Fibroblast of skin of left quadriceps (primary cell): ENCODE results near the gene INF2.
"Not testable (repeated sequence)": the region's sequence is repeated elsewhere in the genome, so short reads cannot be mapped to it uniquely, and the experiment has no call there.

Experiments
- DNase-seq, 2 experiments: peaks; one replicate each; pipeline ENCODE4 v3.0.0-alpha.2; 2013; ENCODE audit warnings: low read depth in 2 of 2

Gene INF2

GRCh38 chr14:104689109-104689880 is at the start of gene INF2:
TSS of gene INF2 (plus strand) at chr14:104689618. CDS start at chr14:104701366, 11,748 bp downstream.
- DNase-seq, result no peak

DNA sequence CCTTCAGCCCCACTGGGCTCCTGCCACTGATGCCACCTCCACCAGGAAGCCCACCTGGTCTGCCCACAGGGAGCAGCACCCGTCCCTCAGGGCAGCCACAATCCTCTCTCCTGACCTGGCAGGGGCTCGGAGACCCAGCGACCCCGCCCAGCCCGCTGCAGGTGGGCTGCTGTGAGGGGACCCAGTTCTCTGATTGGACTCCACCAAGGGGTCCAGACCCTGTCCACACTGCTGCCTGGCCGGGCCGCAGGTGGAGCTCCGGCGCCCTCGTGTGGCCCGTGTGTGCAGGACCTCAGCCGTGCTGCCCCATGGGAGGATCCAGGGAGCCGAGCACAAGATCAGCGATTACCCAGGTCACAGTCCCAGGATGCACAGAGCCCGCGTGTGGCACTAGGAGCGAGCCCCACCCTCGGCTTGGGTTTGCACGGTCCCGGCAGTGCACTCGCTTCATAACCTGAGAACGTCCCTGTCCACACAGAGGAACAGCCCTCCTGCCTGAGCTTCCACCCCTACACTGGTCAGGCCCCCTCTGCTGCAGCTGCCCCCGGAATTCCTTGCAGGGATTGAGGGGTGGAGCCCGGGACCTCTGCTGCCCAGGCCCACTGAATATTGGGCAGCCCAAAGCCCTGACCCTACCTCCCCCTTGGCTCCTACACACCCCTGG is 49.4 kb upstream of the INF2 start:
- peak in 1 of 2 experiments; percentile 13 for DNase-seq

- DNase-seq, result no peak
Measured at GRCh38 chr14:104640681-104641080, 48.7 kb upstream of the INF2 start.

GRCh38 chr14:104641753-104642539 is 47.5 kb upstream of the INF2 start:
- no peak for DNase-seq

DNA sequence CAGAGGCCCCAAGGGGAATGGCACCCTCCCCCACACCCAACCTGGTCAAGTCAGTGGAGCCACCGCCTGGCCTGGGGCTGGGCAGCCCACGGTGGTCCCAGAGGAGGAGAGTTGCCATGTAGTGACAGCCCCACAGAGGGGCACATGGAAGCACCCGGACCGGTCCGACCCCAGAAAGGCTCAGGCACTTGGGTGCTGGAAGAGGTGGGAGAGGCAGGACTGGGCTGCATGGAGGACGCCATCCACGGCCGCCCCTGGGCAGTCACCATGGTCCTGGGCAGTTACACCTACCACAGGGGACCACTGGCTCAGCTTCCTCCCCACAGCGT is 46.9 kb upstream of the INF2 start:
- no peak for DNase-seq

- DNase-seq, result no peak
Measured at GRCh38 chr14:104643306-104643705, 46.1 kb upstream of the INF2 start.

DNA sequence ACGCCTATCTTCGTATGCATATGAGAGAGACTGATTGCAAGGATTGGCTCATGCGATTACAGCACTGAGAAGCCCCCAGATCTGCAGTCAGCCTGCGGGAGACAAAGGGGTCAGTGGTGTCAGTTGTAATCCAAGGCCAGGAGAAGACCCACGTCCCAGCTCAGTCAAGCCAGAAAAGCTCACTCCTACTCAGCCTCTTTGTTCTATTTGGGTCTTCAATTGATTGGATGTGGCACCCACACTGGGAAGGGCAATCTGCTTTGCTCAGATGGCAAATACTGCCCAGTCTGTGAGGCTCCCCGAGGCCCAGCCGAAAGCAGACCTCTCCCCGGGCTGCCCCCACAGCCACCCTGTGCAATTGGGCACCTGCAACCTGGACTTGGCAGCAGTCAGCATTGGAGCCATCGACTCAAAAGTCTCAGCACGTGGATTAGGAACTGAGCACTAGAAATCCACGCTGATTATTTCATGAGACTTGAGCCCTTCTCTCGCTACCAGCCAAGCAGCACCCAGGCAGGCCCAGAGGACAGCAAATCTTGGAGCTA is 45.3 kb upstream of the INF2 start:
- DNase-seq, result no peak

GRCh38 chr14:104644656-104645378 is 44.6 kb upstream of the INF2 start:
- DNase-seq, result no peak

DNA sequence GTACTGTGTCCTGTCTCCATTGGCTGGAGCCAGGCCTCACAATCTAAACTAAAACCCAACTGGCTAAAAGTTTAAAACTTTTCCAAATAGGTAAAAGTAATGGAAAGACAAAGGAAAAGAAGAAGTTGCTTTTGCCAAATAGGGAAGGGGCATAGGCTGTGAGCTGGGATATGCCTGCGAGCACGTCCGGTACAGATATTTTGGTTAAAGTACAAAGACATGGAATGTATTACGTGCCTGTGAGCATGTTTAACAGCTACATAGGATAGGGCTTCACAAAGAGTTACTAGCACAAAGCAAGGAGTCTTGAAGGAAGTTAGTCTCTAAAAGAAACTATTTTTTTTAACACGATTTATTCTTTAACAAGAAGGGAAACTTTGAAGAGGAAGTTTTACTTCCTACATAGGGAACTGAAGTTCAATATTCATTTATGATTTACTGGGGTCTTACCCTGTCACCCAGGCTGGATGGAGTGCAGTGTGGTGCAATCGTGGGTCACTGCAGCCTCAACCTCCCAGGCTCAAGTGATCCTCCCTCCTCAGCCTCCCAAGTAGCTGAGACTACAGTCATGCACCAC is 41.9 kb upstream of the INF2 start:
- no peak for DNase-seq

DNA sequence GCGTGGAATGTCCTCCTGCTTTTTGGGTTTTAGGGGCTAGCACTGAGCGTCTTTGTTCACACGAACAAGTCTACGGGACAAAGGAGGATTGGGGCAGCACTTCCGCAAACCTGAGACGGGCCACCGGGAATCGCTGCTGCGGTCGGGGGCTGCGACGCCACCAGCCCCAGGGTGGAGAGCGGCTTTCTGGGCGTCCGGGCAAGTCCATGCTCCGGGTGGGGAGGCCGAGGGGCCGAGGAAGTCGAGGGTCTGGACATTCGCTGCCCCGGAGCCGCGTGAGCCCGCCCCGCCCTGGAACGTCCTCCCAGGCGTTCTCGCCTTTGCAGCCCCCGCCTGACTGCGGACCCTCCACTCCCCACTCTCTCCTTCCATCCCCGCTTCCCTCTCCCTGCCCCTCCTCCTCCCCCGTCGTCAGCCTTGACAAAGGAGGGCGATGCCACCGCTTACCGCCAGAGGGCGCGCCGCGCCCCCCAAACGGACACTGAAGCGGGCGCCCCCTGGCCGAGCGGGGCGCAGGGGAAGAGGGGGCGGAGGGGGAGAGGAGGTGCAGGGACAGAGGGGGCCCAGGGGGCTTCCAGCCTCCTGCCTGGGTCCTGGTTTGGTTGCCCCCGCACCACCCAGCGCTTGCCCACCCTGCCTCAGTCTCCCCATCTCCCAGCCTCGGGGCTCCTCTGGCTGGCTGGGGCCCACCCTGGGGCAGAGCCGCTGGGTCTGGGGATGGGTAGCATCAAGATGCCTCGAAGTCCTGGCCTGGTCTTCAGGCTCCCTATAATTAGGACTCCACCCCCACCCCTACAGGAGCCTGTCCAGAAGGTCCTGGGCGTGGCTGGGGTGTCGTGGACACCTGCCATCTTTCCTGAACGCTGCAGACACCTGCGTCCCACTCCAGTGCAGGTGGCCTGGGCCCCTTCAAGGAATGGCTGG is 39.1 kb upstream of the INF2 start:
- peak; percentile 20 for DNase-seq

DNA sequence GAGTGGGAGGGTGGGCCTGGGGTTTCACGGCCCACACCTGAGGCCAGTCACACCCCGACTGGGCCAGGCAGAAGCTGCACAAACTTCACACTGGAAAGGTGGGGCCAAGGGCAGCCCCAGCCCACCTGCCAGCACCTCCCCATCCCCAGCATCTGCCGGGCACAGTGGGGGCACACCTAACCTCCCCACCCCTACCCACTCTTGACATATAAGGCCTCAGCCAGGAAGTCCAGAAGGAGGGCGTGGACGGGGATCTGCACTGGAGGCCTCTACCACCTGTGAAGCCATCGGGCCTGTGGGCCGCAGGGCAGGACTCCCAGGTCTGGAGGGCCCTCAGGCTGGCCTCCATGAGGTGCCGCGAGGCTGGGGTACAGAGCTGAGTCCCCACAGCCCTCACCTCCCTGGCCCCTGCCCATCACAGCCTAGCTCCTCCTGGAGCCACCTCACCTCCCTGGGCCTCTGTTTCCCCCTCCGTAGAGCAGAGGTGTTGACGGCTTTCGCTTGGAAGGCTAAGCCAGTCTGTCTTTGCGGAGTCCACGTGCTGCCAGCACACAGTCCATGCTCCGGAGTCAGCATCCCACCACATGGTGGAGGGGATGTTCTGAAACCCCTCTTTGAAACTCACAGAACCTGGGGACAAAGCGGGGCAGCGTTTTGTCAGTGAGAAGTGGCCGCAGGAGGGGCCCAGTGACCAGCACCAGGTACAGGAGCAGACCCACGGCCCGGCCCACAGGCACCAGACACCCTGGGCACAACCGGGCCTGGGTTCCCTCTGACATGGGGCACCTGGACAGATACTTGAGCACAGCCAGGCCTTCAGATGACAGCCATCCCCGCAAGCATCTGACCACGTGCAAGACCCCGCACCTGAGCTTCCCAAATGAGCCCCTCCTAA is 38.2 kb upstream of the INF2 start:
- DNase-seq, result no peak

DNA sequence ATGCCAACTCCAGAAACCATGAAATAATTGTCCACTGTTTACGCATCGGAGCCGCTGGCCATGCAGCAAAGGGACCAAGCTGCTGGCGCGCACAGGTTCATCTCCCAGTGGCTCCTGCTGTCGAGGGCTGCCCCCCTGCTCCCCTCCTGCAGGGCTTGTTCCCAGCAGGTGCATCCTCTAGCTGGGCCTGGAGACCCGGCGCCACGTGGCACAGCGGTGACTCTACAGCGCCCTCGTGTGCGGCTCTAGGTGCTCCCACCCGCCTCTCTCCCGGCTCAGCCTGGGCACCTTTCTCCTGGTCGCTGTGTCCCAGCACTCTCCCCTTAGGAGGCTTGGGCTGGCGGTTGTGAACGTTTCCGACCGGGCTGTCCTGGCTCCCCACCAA is 37.5 kb upstream of the INF2 start:
- DNase-seq, result no peak

DNA sequence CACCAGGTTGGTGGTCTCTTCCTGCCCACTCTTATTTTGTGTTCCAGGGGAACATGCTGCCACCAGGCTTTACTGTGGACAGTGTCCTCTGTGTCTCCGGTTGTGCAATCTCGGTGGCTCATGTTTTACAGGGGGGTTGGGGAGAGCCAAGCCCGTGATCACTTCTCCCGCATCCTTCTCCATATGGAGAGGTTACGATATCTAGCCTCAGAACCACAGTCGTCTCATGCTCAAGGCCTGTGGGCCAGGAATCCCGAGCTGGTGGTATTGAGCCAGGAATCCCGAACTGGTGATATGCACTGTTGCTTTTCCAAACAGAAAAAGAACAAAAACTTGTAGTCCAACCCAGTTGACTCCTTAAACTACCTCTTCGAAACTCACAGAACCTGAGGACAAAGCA is 37.0 kb upstream of the INF2 start:
- DNase-seq, result no peak

DNA sequence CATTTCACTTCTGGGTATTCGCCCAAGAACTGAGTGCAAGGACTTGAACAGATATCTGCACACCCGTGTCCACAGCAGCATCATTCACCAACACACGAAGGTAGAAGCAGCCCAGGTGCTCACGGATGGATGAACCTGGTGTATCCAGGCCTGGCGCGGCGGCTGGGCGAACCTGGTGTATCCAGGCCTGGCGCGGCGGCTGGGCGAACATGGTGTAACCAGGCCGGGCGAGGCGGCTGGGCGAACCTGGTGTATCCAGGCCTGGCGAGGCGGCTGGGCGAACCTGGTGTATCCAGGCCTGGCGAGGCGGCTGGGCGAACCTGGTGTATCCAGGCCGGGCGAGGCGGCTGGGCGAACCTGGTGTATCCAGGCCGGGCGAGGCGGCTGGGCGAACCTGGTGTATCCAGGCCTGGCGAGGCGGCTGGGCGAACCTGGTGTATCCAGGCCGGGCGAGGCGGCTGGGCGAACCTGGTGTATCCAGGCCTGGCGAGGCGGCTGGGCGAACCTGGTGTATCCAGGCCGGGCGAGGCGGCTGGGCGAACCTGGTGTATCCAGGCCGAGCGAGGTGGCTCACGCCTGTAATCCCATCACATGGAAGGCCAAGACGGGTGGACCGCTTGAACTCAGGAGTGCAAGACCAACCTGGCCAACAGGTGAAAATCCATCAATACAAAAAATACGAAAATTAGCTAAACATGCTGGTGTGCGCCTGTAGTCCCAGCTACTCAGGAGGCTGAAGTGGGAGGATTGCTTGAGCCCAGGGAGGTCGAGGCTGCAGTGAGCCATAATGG is 36.1 kb upstream of the INF2 start:
- not testable (repeated sequence) for DNase-seq

DNA sequence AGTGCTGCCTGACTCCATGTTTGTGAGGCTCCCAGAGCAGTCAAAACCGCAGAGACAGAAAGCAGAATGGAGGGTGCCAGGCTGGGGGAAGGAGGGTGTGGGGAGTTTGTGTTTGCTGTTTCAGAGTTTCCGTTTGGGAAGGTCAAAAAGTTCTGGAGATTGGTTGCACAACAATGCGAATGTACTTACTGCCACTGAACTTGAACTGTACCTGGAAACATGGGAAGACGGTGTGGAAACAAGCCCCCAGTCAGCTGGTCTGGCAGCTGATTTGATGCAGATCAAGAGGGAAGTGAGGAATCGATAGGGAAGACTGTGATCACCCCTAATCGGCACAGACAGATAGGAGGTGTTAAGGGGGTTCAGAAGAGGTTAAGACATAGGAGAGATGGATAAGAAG is 35.3 kb upstream of the INF2 start:
- no peak for DNase-seq

- no peak for DNase-seq
Measured at GRCh38 chr14:104655128-104655848, 34.1 kb upstream of the INF2 start.

- DNase-seq, result no peak
Measured at GRCh38 chr14:104656014-104656714, 33.3 kb upstream of the INF2 start.
